Adrenal gland (tissue), 12 donors: ENCODE measurements around the gene UCHL1. TPM values are rescaled to one million over a fixed set of nuclear protein-coding genes. Genes with fewer than 3 reads are reported as not detected.

ENCODE experiments used
- DNase-seq, 7 donors: peaks; one replicate each; pipeline ENCODE4 v3.0.0-alpha.2; 2019 to 2020
- H3K27ac ChIP-seq, 5 donors: fragments of 200-600 bp; sonication (generic) in 4 of 5; 1 replicate in 3 of 5; 2 replicates in 2 of 5; pipeline versions ENCODE4 v1.5.1 to v1.8.0; 2016 to 2020; ENCODE audit warnings: mild to moderate bottlenecking in 1 of 5
- H3K27me3 ChIP-seq: fragments of 200-600 bp; 2 replicates; pipeline ENCODE4 v1.8.0; 2021
- H3K36me3 ChIP-seq, 2 donors: fragments of 200-600 bp; replicated peaks in 1 of 2; 1 replicate in 1 of 2; 2 replicates in 1 of 2; pipeline versions ENCODE4 v1.5.1 to v1.8.0; 2018 to 2022
- H3K4me1 ChIP-seq, 2 donors: fragments of 200-600 bp; replicated peaks in 1 of 2; 1 replicate in 1 of 2; 2 replicates in 1 of 2; pipeline versions ENCODE4 v1.5.1 to v1.8.0; 2018 to 2021
- H3K4me3 ChIP-seq, 4 donors: fragments of 200-600 bp; sonication (generic) in 3 of 4; one replicate each; pipeline ENCODE4 v1.5.1; 2016 to 2018
- H3K9me3 ChIP-seq, 3 donors: fragments of 200-600 bp; sonication (generic) in 1 of 3; replicated peaks in 1 of 3; 1 replicate in 2 of 3; 2 replicates in 1 of 3; pipeline versions ENCODE4 v1.5.1 to v1.8.0; 2016 to 2021
- CTCF ChIP-seq, 6 experiments: fragments of 450-650 bp in 4 of 6; fragments of 200-600 bp in 2 of 6; sonication (generic) in 1 of 6; IDR thresholded peaks; 1 replicate in 5 of 6; 2 replicates in 1 of 6; pipeline versions ENCODE4 v1.5.1 to v1.8.0; 2016 to 2021; ENCODE audit warnings: antibody characterized with exemption in 6 of 6, mild to moderate bottlenecking in 2 of 6, moderate library complexity in 1 of 6
- POLR2A ChIP-seq, 2 donors: fragments of 450-650 bp; IDR thresholded peaks; one replicate each; pipeline ENCODE4 v1.6.1; 2017; ENCODE audit warnings: antibody characterized with exemption in 2 of 2, mild to moderate bottlenecking in 2 of 2, moderate library complexity in 1 of 2
- WGBS, 4 donors: extraction: QIAGEN DNeasy Blood & Tissue Kit in 2 of 4; methylation state at CpG; one replicate each; pipeline versions ENCODE4 v1.1.5 to v1.1.7; 2013 to 2017; 5-methylcytosine and 5-hydroxymethylcytosine counted together
- intact Hi-C, 2 donors: fragments of 100-400 bp; cut with DNase I; formaldehyde crosslinking; loops; one replicate each; pipeline versions ENCODE4 v1.14.1 to v1.15.0; 2022 to 2023
- polyA plus RNA-seq, 3 donors: library from polyadenylated mRNA; stranded (reverse); fragments of 200-250 nt in 2 of 3; fragments of 350-450 nt in 1 of 3; fragmentation: Illumina TruSeq in 1 of 3; extraction: RNeasy Lipid Tissue Mini Kit (QIAGEN cat#74804) in 1 of 3; gene quantifications; one replicate each; pipeline ENCODE4 v1.2.3, GENCODE V29; 2013 to 2014
- total RNA-seq, 9 donors: library from RNA; depleted of rRNA in 4 of 9; stranded (reverse); fragments of >200 nt in 4 of 9; fragments of 120-200 nt in 1 of 9; fragmentation: NEBNext Ultra II Directional in 1 of 9; extraction: Animal tissue kit (Norgen Biotek cat#: 25700) in 1 of 9; gene quantifications; one replicate each; pipeline versions ENCODE4 v1.1.0 to v1.2.4, GENCODE V29; 2013 to 2023
- donor health status: healthy with polysubstance abuse.
- donor health status: Bipolar disorder and iron deficiency.
- donor health status: DM: yes; HTN: yes; CAD: no.
- donor health status: DM: no; HTN: no; CAD: no.
- donor health status: DM: no; HTN: no; CAD: no.
- donor health status: DM: yes; HTN: yes; CAD: no.

The UCHL1 gene
- total and polyA plus RNA-seq, 12 donors, result 12.1 to 1,275 (median 84.4) TPM

- peak; percentile 93 to 97 (median 96) for DNase-seq
- WGBS, 4 donors, result 0 to 1% (median 1%) methylated on average over 11 to 71 of the region's 71 CpGs
Observed at GRCh38 chr4:41214136-41214824, 42.4 kb upstream of the UCHL1 start, which contains the start of gene APBB2. Gene APBB2, minus strand, starts transcription at chr4:41214542. Its CDS starts 181,288 bp downstream, at chr4:41033254.

GRCh38 chr4:41214825-41215146 is 41.9 kb upstream of the UCHL1 start:
- Histone ChIP-seq H3K27me3 (no peaks in the 10 kb centered on the region), H3K4me1 (peaks cover 4 to 30% of the 10 kb centered on the region in 2 donors), H3K27ac (peak overlapping the region in 3 of 5 donors; percentile 76 to 89 (median 89)), H3K36me3 (no peaks in the 10 kb centered on the region), H3K9me3 (no peaks in the 10 kb centered on the region), H3K4me3 (peak overlapping the region in 1 of 4 donors; percentile 88)
- TF ChIP-seq CTCF (IDR thresholded peaks at IDR 0.05) (no peak), POLR2A (IDR thresholded peaks at IDR 0.05) (no peak)
- DNase-seq, result no peak
- intact Hi-C loops, result loop anchor here (2.0 to 5.0 kb wide), 4 partner anchors 237 to 292 kb away; no protein-coding TSS in a partner anchor
- 6 to 15% (median 13%) methylated on average over 6 to 8 of the region's 8 CpGs for WGBS, 4 donors

More at GRCh38 chr4:41214136-41214824, 42.4 kb upstream of the UCHL1 start, which contains the start of gene APBB2:
- H3K4me1 ChIP-seq, result peaks cover 4 to 30% of the 10 kb centered on the region in 2 donors
- intact Hi-C loops, result loop anchor here (2.0 to 5.0 kb wide), 4 partner anchors 237 to 292 kb away; no protein-coding TSS in a partner anchor
- no peaks in the 10 kb centered on the region for H3K36me3 ChIP-seq
- no peaks in the 10 kb centered on the region for H3K27me3 ChIP-seq
- H3K4me3 ChIP-seq, result peak within 1 kb of the TSS; percentile 56 to 89 (median 77)
- peak within 1 kb of the TSS in 4 of 5 donors; percentile 60 to 89 (median 82) for H3K27ac ChIP-seq
- TF ChIP-seq POLR2A (IDR thresholded peaks at IDR 0.05) (peak; percentile 82 to 95), CTCF (IDR thresholded peaks at IDR 0.05) (peak; percentile 49 to 83 (median 62))
- H3K9me3 ChIP-seq, result no peaks in the 10 kb centered on the region

- WGBS, 4 donors, result 35 to 52% (median 39%) methylated on average over 8 to 9 of the region's 9 CpGs
- no peak for DNase-seq
- H3K27me3 ChIP-seq, result no peaks in the 10 kb centered on the region
- H3K36me3 ChIP-seq, result no peaks in the 10 kb centered on the region
- H3K4me1 ChIP-seq, result peaks cover 4 to 30% of the 10 kb centered on the region in 2 donors
- TF ChIP-seq POLR2A (IDR thresholded peaks at IDR 0.05) (no peak), CTCF (IDR thresholded peaks at IDR 0.05) (no peak)
- H3K9me3 ChIP-seq, result no peaks in the 10 kb centered on the region
- intact Hi-C loops, result loop anchor here in 1 of 2 donors (2.0 kb wide), 1 partner anchor 238 kb away; no protein-coding TSS in a partner anchor
- H3K4me3 ChIP-seq, result no peak overlapping the region
- peak overlapping the region in 3 of 5 donors; percentile 76 to 89 (median 89) for H3K27ac ChIP-seq
Observed at GRCh38 chr4:41215155-41215554, 41.6 kb upstream of the UCHL1 start.

- 7 to 20% (median 14%) methylated on average over 3 to 8 of the region's 8 CpGs; no CpG with 5 or more reads in 1 of the 4 donors for WGBS, 4 donors
- DNase-seq, result peak in 1 of 7 donors; percentile 57
- H3K4me3 ChIP-seq, result peak overlapping the region in 3 of 4 donors; percentile 18 to 51 (median 46)
- intact Hi-C loops, result loop anchor here in 1 of 2 donors (2.0 kb wide), 1 partner anchor 239 kb away; no protein-coding TSS in a partner anchor
- TF ChIP-seq POLR2A (IDR thresholded peaks at IDR 0.05) (no peak), CTCF (IDR thresholded peaks at IDR 0.05) (no peak)
- no peaks in the 10 kb centered on the region for H3K9me3 ChIP-seq
- H3K27me3 ChIP-seq, result no peaks in the 10 kb centered on the region
- peak overlapping the region in 3 of 5 donors; percentile 65 to 90 (median 89) for H3K27ac ChIP-seq
- peaks cover 4 to 30% of the 10 kb centered on the region in 2 donors for H3K4me1 ChIP-seq
- H3K36me3 ChIP-seq, result no peaks in the 10 kb centered on the region
Observed at GRCh38 chr4:41215969-41216293, 40.8 kb upstream of the UCHL1 start.
